HL-60 (cell line): ENCODE measurements around the gene OVCA2.

Experiments
- DNase-seq, 2 experiments: peaks; one replicate each; pipeline ENCODE4 v3.0.0-alpha.2; 2010 to 2020; ENCODE audit warnings: low read depth in 1 of 2, low spot score in 1 of 2
- H3K27ac ChIP-seq: fragments of 250-450 bp; sonication (Bioruptor Pico); replicated peaks from 2 replicates; pipeline ENCODE4 v1.5.1; 2020; ENCODE audit warnings: mild to moderate bottlenecking, moderate library complexity
- H3K27me3 ChIP-seq: fragments of 250-450 bp; sonication (Bioruptor Pico); 2 replicates; pipeline ENCODE4 v1.5.1; 2021; ENCODE audit warnings: mild to moderate bottlenecking, moderate library complexity; ENCODE audit not compliant: insufficient read depth, poor library complexity, severe bottlenecking
- H3K4me3 ChIP-seq: replicated peaks from 2 replicates; pipeline ENCODE4 v1.5.1; 2011; ENCODE audit warnings: mild to moderate bottlenecking, control low read depth, low read length; ENCODE audit not compliant: insufficient read depth
- CTCF ChIP-seq: IDR thresholded peaks from one replicate; pipeline ENCODE4 v1.5.1; 2011; ENCODE audit warnings: low read length, control low read depth, inconsistent platforms; ENCODE audit not compliant: insufficient read depth
- GABPA ChIP-seq: IDR thresholded peaks from 2 replicates; pipeline ENCODE4 v1.6.1; 2012; ENCODE audit warnings: low read depth
- POLR2AphosphoS5 ChIP-seq: IDR thresholded peaks from 2 replicates; pipeline ENCODE4 v1.6.1; 2012; ENCODE audit warnings: low read depth
- REST ChIP-seq: IDR thresholded peaks from 2 replicates; pipeline ENCODE4 v1.6.1; 2012; ENCODE audit warnings: low read depth; ENCODE audit not compliant: insufficient replicate concordance
- SPI1 ChIP-seq: IDR thresholded peaks from 2 replicates; pipeline ENCODE4 v1.6.1; 2012; ENCODE audit warnings: low read depth, mild to moderate bottlenecking, borderline replicate concordance

Gene OVCA2

GRCh38 chr17:2054512-2055291 lies 12.9 kb downstream of the OVCA2 start, which contains the start of gene HIC1:
HIC1 (plus strand) TSS chr17:2055103; CDS start chr17:2056691, 1,588 bp downstream.
- no peak for DNase-seq
- H3K27me3 ChIP-seq = peaks cover 12% of the 10 kb centered on the region
- peak within 1 kb of the TSS; percentile 49 for H3K4me3 ChIP-seq
- no peak for TF ChIP-seq SPI1
- TF ChIP-seq CTCF = peak; percentile 34
- TF ChIP-seq GABPA = no peak
- TF ChIP-seq REST = no peak
- no peak for TF ChIP-seq POLR2AphosphoS5
- H3K27ac ChIP-seq = no peak within 1 kb of the TSS

GRCh38 chr17:2055292-2056205 lies 13.7 kb downstream of the OVCA2 start:
- peak overlapping the region; percentile 49 for H3K4me3 ChIP-seq
- H3K27ac ChIP-seq = no peak overlapping the region
- DNase-seq = no peak
- H3K27me3 ChIP-seq = peaks cover 12% of the 10 kb centered on the region
- TF ChIP-seq CTCF = no peak
- TF ChIP-seq REST = no peak
- TF ChIP-seq SPI1 = no peak
- TF ChIP-seq GABPA = no peak
- TF ChIP-seq POLR2AphosphoS5 = no peak

GRCh38 chr17:2056206-2057174 lies 14.7 kb downstream of the OVCA2 start:
- Histone ChIP-seq H3K27ac (no peak overlapping the region), H3K4me3 (peak overlapping the region; percentile 49), H3K27me3 (peaks cover 12% of the 10 kb centered on the region)
- no peak for TF ChIP-seq GABPA
- TF ChIP-seq SPI1 = peak; percentile 53; the same call in 1 of the 2 replicates
- no peak for TF ChIP-seq POLR2AphosphoS5
- no peak for TF ChIP-seq CTCF
- DNase-seq = no peak
